ENCODE data around the gene PPP1R2B.

- TF ChIP-seq CTCF (IDR thresholded peaks at IDR 0.05) (no peak), POLR2A (IDR thresholded peaks at IDR 0.05) (no peak), POLR2AphosphoS5 (IDR thresholded peaks at IDR 0.05) (no peak), EP300 (IDR thresholded peaks at IDR 0.05) (no peak)
These were observed 47.6 kb upstream of the PPP1R2B start for GRCh38 chr5:156802501-156802900.

Measured in stomach (tissue), 4 donors.